CD4-positive, alpha-beta T cell treated with Interferon alpha-2 for 1 hour (primary cell): ENCODE data around the gene GPANK1.

ENCODE experiments used
- DNase-seq, 2 donors: peaks; one replicate each; pipeline ENCODE4 v3.0.0-alpha.2; 2020 to 2022

Gene GPANK1

GRCh38 chr6:31661262-31662123 is 3.3 kb downstream of the GPANK1 start:
- no peak for DNase-seq

GRCh38 chr6:31660381-31661261 is 4.2 kb downstream of the GPANK1 start, which contains the start of gene C6orf47:
Gene C6orf47, minus strand, starts transcription at chr6:31660778. Its CDS starts 831 bp downstream, at chr6:31659947.
- DNase-seq: peak; percentile 71 to 81

- peak; percentile 18 to 60 for DNase-seq
Observed at GRCh38 chr6:31659649-31660380, 5.0 kb downstream of the GPANK1 start.

GRCh38 chr6:31658983-31659648 is 5.7 kb downstream of the GPANK1 start:
- DNase-seq: no peak

- no peak for DNase-seq
Observed at GRCh38 chr6:31658158-31658688, 6.6 kb downstream of the GPANK1 start.

GRCh38 chr6:31657406-31658157 is 7.2 kb downstream of the GPANK1 start:
- DNase-seq: peak in 1 of 2 donors; percentile 42

GRCh38 chr6:31655349-31656237 is 9.2 kb downstream of the GPANK1 start, which contains the start of gene APOM:
Gene APOM, plus strand, starts transcription at chr6:31655894. Its CDS starts 73 bp downstream, at chr6:31655967.
- DNase-seq: no peak

GRCh38 chr6:31654574-31655348 is 10.0 kb downstream of the GPANK1 start:
- DNase-seq: no peak

- peak in 1 of 2 donors; percentile 90 for DNase-seq
Observed at GRCh38 chr6:31652925-31653724, 11.7 kb downstream of the GPANK1 start.

GRCh38 chr6:31651602-31652191 is 13.1 kb downstream of the GPANK1 start:
- DNase-seq: no peak

- DNase-seq: no peak
Observed at GRCh38 chr6:31645325-31645724, 19.5 kb downstream of the GPANK1 start.

- no peak for DNase-seq
Observed at GRCh38 chr6:31643818-31644454, 20.9 kb downstream of the GPANK1 start.

GRCh38 chr6:31642798-31643570 is 21.8 kb downstream of the GPANK1 start:
- no peak for DNase-seq

- DNase-seq: no peak
Observed at GRCh38 chr6:31641370-31641769, 23.4 kb downstream of the GPANK1 start.

GRCh38 chr6:31640612-31641011 is 24.2 kb downstream of the GPANK1 start:
- DNase-seq: no peak

- no peak for DNase-seq
Observed at GRCh38 chr6:31639449-31639861, 25.3 kb downstream of the GPANK1 start.

- no peak for DNase-seq
Observed at GRCh38 chr6:31639043-31639442, 25.8 kb downstream of the GPANK1 start.
